ENCODE measurements around the gene TTC19. TPM values are rescaled to one million over a fixed set of nuclear protein-coding genes. Genes with fewer than 3 reads are reported as not detected.

The TTC19 gene
- total RNA-seq, 1 experiment from 2014 or later = 28.4 TPM

- DNase-seq (ENCODE audit: low read depth, low spot score) (no peak), ATAC-seq (no peak)
- Histone ChIP-seq H3K9me3 (ENCODE audit: control insufficient read depth, insufficient read depth, low read depth, low read length) (no peaks in the 10 kb centered on the region), H3K4me3 (ENCODE audit: low read depth in 2 of 2, low read length in 2 of 2) (no peak overlapping the region), H3K4me1 (ENCODE audit: control insufficient read depth, insufficient read depth, low read length) (no peaks in the 10 kb centered on the region), H3K27ac (ENCODE audit: low read length) (no peak overlapping the region), H3K27me3 (ENCODE audit: control insufficient read depth, insufficient read depth, low read length) (no peaks in the 10 kb centered on the region), H3K36me3 (ENCODE audit: control insufficient read depth, insufficient read depth, low read length) (peaks cover 16% of the 10 kb centered on the region)
- intact Hi-C loops (cut with micrococcal nuclease; ENCODE audit: unreplicated experiment) (no loop called here), in situ Hi-C loops (cut with HindIII; ENCODE audit: low pct_unique_long_range_greater_than_20kb, low sequenced_read_pairs) (no loop called here)
- ChIA-PET POLR2A (no interaction called here), CTCF (no interaction called here)
- no TSS peak for BruUV-seq (replicated peaks)
- no peak for TF ChIP-seq POLR2AphosphoS5 (IDR thresholded peaks at IDR 0.05; ENCODE audit: low read depth, low read length)
- no peak for TF ChIP-seq TCF7L2 (IDR thresholded peaks at IDR 0.05; ENCODE audit: low read depth, low read length)
- TF ChIP-seq, protein P1, sequence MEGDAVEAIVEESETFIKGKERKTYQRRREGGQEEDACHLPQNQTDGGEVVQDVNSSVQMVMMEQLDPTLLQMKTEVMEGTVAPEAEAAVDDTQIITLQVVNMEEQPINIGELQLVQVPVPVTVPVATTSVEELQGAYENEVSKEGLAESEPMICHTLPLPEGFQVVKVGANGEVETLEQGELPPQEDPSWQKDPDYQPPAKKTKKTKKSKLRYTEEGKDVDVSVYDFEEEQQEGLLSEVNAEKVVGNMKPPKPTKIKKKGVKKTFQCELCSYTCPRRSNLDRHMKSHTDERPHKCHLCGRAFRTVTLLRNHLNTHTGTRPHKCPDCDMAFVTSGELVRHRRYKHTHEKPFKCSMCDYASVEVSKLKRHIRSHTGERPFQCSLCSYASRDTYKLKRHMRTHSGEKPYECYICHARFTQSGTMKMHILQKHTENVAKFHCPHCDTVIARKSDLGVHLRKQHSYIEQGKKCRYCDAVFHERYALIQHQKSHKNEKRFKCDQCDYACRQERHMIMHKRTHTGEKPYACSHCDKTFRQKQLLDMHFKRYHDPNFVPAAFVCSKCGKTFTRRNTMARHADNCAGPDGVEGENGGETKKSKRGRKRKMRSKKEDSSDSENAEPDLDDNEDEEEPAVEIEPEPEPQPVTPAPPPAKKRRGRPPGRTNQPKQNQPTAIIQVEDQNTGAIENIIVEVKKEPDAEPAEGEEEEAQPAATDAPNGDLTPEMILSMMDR (IDR thresholded peaks at IDR 0.05) = no peak
- TF ChIP-seq REST (IDR thresholded peaks at IDR 0.05; ENCODE audit: insufficient read depth in 1 of 2, low read depth in 2 of 2, low read length in 1 of 2) = no peak
- no peak for TF ChIP-seq SIN3A (IDR thresholded peaks at IDR 0.05; ENCODE audit: borderline replicate concordance, insufficient read depth, low read depth, low read length)
Measured at GRCh38 chr17:16044487-16044886, 44.9 kb downstream of the TTC19 start.

DNA sequence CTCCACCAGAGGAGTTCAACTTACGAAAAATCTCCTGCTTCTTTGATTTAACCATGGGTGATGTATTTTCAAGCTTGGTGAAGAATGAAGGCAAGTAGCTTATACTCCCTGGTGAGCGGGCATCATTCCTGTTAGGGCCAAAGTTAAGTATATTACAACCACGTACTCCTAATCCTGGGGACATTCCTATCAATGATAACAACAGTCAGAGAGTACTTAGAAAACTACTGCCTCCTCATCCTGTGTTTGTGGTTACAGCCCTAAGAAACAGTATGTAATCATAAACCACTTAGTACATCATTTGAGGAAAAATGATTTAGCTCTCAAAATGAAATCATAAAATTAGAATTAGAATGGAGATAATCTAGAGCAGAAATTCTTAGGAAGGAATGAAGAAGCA, 47.3 kb downstream of the TTC19 start:
- no peak for ATAC-seq
- BruUV-seq (replicated peaks) = no TSS peak
- no peak overlapping the region for H3K4me3 ChIP-seq (ENCODE audit: low read depth in 2 of 2, low read length in 2 of 2)
- in situ Hi-C loops (cut with HindIII; ENCODE audit: low pct_unique_long_range_greater_than_20kb, low sequenced_read_pairs) = no loop called here
- ChIA-PET POLR2A (interaction anchor here (0.6 kb wide), 1 partner anchor 290 kb away, joined by 5 read pairs; no protein-coding TSS in a partner anchor), CTCF (no interaction called here)
- H3K27ac ChIP-seq (ENCODE audit: low read length) = no peak overlapping the region
- DNase-seq (ENCODE audit: low read depth, low spot score) = no peak
- no peaks in the 10 kb centered on the region for H3K9me3 ChIP-seq (ENCODE audit: control insufficient read depth, insufficient read depth, low read depth, low read length)
- intact Hi-C loops (cut with micrococcal nuclease; ENCODE audit: unreplicated experiment) = no loop called here
- peaks cover 16% of the 10 kb centered on the region for H3K36me3 ChIP-seq (ENCODE audit: control insufficient read depth, insufficient read depth, low read length)
- H3K4me1 ChIP-seq (ENCODE audit: control insufficient read depth, insufficient read depth, low read length) = no peaks in the 10 kb centered on the region
- TF ChIP-seq TCF7L2 (IDR thresholded peaks at IDR 0.05; ENCODE audit: low read depth, low read length) = no peak
- TF ChIP-seq REST (IDR thresholded peaks at IDR 0.05; ENCODE audit: insufficient read depth in 1 of 2, low read depth in 2 of 2, low read length in 1 of 2) = no peak
- TF ChIP-seq SIN3A (IDR thresholded peaks at IDR 0.05; ENCODE audit: borderline replicate concordance, insufficient read depth, low read depth, low read length) = no peak
- TF ChIP-seq POLR2AphosphoS5 (IDR thresholded peaks at IDR 0.05; ENCODE audit: low read depth, low read length) = no peak
- H3K27me3 ChIP-seq (ENCODE audit: control insufficient read depth, insufficient read depth, low read length) = no peaks in the 10 kb centered on the region

Measured in Panc1 (cell line).